ENCODE results near the gene ITPRIP. TPM values are rescaled to one million over a fixed set of nuclear protein-coding genes. Genes with fewer than 3 reads are reported as not detected.

Gene ITPRIP
- total RNA-seq, 3 donors from 2014 or later (not counting 1 experiment from before 2014, with no cell fraction given), result 172 to 225 (median 176) TPM

DNA sequence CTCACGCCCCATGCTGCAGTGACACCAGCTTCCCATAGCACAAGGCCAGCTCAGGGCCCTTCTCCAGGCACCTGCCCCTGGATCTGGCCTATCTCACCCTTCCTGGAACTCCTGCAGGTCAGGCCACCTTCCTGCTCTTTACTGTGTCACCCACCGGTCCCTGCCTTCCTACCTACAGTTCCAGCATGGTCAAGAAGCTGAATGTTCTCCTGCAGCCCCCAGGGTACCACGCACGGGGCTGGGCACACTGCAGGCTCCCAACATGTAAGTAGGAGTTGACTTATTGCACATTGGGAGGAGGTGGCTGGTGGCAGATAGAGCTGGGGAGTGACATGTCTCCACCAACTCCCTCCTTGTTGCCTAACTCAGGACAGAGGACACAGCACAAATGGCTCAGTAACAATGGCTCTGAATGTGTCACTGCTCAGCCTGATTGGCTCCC lies 14.5 kb downstream of the ITPRIP start:
- Mint-ChIP-seq H3K4me1 (peaks cover 100% of the 10 kb centered on the region in 2 donors), H3K36me3 (no peaks in the 10 kb centered on the region), H3K9me3 (no peaks in the 10 kb centered on the region), H3K27me3 (ENCODE audit: low read depth in 2 of 2) (no peaks in the 10 kb centered on the region), H3K27ac (peak overlapping the region; percentile 98 to 100), H3K4me3 (peak overlapping the region; percentile 82)
- ATAC-seq (peak in 1 of 3 donors; percentile 1), DNase-seq (no peak)
- Histone ChIP-seq H3K9me3 (ENCODE audit: control insufficient read depth, insufficient read depth, low read length) (no peaks in the 10 kb centered on the region), H3K27ac (ENCODE audit: low read length) (peak overlapping the region; percentile 94), H3K4me3 (ENCODE audit: low read length) (no peak overlapping the region), H3K36me3 (ENCODE audit: control insufficient read depth, insufficient read depth, low read length) (peaks cover 3% of the 10 kb centered on the region), H3K4me1 (ENCODE audit: control insufficient read depth, insufficient read depth, low read length) (peaks cover 94% of the 10 kb centered on the region), H3K27me3 (ENCODE audit: control insufficient read depth, insufficient read depth, low read length) (no peaks in the 10 kb centered on the region)
- intact Hi-C loops (cut with micrococcal nuclease), result loop anchor here (2.0 to 10.0 kb wide), 3 partner anchors 15 to 409 kb away; partner anchors contain the start of genes ITPRIP and STN1
- 87% methylated on average over 4 of the region's 4 CpGs for WGBS (ENCODE audit: insufficient coverage)
- TF ChIP-seq, protein P1, sequence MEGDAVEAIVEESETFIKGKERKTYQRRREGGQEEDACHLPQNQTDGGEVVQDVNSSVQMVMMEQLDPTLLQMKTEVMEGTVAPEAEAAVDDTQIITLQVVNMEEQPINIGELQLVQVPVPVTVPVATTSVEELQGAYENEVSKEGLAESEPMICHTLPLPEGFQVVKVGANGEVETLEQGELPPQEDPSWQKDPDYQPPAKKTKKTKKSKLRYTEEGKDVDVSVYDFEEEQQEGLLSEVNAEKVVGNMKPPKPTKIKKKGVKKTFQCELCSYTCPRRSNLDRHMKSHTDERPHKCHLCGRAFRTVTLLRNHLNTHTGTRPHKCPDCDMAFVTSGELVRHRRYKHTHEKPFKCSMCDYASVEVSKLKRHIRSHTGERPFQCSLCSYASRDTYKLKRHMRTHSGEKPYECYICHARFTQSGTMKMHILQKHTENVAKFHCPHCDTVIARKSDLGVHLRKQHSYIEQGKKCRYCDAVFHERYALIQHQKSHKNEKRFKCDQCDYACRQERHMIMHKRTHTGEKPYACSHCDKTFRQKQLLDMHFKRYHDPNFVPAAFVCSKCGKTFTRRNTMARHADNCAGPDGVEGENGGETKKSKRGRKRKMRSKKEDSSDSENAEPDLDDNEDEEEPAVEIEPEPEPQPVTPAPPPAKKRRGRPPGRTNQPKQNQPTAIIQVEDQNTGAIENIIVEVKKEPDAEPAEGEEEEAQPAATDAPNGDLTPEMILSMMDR (IDR thresholded peaks at IDR 0.05), result no peak

DNA sequence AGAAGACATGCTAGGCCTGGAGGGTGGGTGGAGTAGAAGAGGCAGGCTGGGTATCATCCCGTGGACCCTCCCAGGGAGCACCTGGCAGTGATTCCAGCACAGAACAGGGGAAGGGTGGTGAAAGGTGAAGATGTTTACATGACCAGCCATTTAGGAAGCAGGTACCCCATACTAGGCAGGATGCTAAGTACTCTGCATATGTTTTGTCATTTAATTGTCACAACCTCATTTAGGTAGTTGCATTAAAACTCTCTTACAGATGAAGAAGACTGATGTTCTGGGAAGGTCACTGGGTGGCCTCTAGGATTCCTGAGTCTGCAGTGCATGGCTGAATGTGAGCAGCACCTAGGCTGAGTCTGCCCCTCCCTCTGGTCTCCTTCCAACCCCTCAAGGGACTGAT lies 15.2 kb downstream of the ITPRIP start:
- 89% methylated on average over 1 of the region's 1 CpG for WGBS (ENCODE audit: insufficient coverage)
- H3K4me3 ChIP-seq (ENCODE audit: low read length), result no peak overlapping the region

DNA sequence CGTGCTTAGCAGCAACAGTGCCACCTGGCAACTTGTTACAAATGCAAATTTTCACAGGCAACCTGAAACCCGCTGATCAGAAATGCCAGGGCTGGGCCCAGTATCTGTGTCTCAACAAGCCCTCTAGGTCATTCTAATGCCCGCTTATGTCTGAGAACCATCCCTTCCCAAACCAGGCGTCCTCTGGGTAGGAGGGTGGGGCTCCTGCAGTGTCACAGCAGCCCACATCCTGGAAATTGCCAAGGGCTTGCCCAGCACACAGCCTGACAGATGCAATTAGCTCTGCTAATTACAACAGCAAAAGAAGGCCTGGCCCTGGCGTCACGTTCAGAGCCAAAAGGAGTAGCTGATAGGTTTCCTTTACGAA lies 15.9 kb downstream of the ITPRIP start:
- peak in 1 of 2 donors; percentile 51 for DNase-seq
- intact Hi-C loops (cut with micrococcal nuclease), result loop anchor here (2.0 to 10.0 kb wide), 3 partner anchors 14 to 408 kb away; partner anchors contain the start of genes ITPRIP and STN1
- no peaks in the 10 kb centered on the region for H3K27me3 Mint-ChIP-seq (ENCODE audit: low read depth in 2 of 2)

More for the DNA sequence above, 15.2 kb downstream of the ITPRIP start:
- Histone ChIP-seq H3K4me1 (ENCODE audit: control insufficient read depth, insufficient read depth, low read length) (peaks cover 94% of the 10 kb centered on the region), H3K27ac (ENCODE audit: low read length) (peak overlapping the region; percentile 94), H3K9me3 (ENCODE audit: control insufficient read depth, insufficient read depth, low read length) (no peaks in the 10 kb centered on the region), H3K36me3 (ENCODE audit: control insufficient read depth, insufficient read depth, low read length) (peaks cover 3% of the 10 kb centered on the region), H3K27me3 (ENCODE audit: control insufficient read depth, insufficient read depth, low read length) (no peaks in the 10 kb centered on the region)
- H3K27ac Mint-ChIP-seq, result peak overlapping the region; percentile 98 to 100
- no peaks in the 10 kb centered on the region for H3K27me3 Mint-ChIP-seq (ENCODE audit: low read depth in 2 of 2)
- H3K4me1 Mint-ChIP-seq, result peaks cover 100% of the 10 kb centered on the region in 2 donors
- TF ChIP-seq, protein P1 (IDR thresholded peaks at IDR 0.05), result no peak
- DNase-seq, result no peak
- H3K36me3 Mint-ChIP-seq, result no peaks in the 10 kb centered on the region
- no peaks in the 10 kb centered on the region for H3K9me3 Mint-ChIP-seq
- intact Hi-C loops (cut with micrococcal nuclease), result loop anchor here (2.0 to 10.0 kb wide), 3 partner anchors 14 to 408 kb away; partner anchors contain the start of genes ITPRIP and STN1
- H3K4me3 Mint-ChIP-seq, result peak overlapping the region; percentile 82
- ATAC-seq, result no peak

More for the DNA sequence above, 15.9 kb downstream of the ITPRIP start:
- Mint-ChIP-seq H3K9me3 (no peaks in the 10 kb centered on the region), H3K36me3 (no peaks in the 10 kb centered on the region), H3K4me3 (peak overlapping the region; percentile 82), H3K27ac (peak overlapping the region; percentile 98 to 100), H3K4me1 (peaks cover 100% of the 10 kb centered on the region in 2 donors)
- Histone ChIP-seq H3K4me3 (ENCODE audit: low read length) (no peak overlapping the region), H3K9me3 (ENCODE audit: control insufficient read depth, insufficient read depth, low read length) (no peaks in the 10 kb centered on the region), H3K36me3 (ENCODE audit: control insufficient read depth, insufficient read depth, low read length) (peaks cover 3% of the 10 kb centered on the region), H3K4me1 (ENCODE audit: control insufficient read depth, insufficient read depth, low read length) (peaks cover 94% of the 10 kb centered on the region), H3K27me3 (ENCODE audit: control insufficient read depth, insufficient read depth, low read length) (no peaks in the 10 kb centered on the region), H3K27ac (ENCODE audit: low read length) (peak overlapping the region; percentile 94)
- ATAC-seq, result peak; percentile 9 to 26 (median 10)
- 21% methylated on average over 7 of the region's 7 CpGs for WGBS (ENCODE audit: insufficient coverage)
- TF ChIP-seq, protein P1 (IDR thresholded peaks at IDR 0.05), result no peak

Measured in natural killer cell (primary cell).